ENCODE data around the gene OR56B1.

DNA sequence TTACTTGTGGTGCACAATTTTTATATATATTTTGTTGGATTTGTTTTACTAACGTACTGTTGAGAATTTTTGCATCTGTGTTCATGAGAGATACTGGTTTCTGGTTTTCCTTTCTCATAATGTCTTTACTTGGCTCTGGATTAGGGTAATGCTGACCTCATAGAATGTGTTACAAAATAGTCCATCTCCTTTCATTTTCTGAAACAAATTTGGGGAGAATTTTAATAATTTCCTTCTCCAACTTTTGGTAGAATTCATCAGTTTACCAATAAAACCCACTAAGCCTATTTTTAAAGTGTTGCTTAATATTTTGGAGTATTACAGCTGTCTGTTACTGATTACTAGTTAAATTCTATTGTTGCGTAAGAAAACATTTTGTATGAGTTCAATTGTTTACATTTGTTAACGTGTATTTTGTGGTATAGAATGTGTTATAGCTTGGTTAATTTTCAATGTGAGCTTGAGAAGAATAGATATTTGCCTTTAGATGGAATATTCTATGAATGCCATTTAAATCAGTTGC, 35.1 kb upstream of the OR56B1 start:
- TF ChIP-seq, protein P1, sequence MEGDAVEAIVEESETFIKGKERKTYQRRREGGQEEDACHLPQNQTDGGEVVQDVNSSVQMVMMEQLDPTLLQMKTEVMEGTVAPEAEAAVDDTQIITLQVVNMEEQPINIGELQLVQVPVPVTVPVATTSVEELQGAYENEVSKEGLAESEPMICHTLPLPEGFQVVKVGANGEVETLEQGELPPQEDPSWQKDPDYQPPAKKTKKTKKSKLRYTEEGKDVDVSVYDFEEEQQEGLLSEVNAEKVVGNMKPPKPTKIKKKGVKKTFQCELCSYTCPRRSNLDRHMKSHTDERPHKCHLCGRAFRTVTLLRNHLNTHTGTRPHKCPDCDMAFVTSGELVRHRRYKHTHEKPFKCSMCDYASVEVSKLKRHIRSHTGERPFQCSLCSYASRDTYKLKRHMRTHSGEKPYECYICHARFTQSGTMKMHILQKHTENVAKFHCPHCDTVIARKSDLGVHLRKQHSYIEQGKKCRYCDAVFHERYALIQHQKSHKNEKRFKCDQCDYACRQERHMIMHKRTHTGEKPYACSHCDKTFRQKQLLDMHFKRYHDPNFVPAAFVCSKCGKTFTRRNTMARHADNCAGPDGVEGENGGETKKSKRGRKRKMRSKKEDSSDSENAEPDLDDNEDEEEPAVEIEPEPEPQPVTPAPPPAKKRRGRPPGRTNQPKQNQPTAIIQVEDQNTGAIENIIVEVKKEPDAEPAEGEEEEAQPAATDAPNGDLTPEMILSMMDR (IDR thresholded peaks at IDR 0.05; ENCODE audit: insufficient read depth, low read length): no peak
- TF ChIP-seq POLR2AphosphoS5 (IDR thresholded peaks at IDR 0.05; ENCODE audit: low read depth) (no peak), SPI1 (IDR thresholded peaks at IDR 0.05; ENCODE audit: borderline replicate concordance, low read depth) (no peak), GABPA (IDR thresholded peaks at IDR 0.05; ENCODE audit: low read depth) (no peak)
- TF ChIP-seq, protein P2, sequence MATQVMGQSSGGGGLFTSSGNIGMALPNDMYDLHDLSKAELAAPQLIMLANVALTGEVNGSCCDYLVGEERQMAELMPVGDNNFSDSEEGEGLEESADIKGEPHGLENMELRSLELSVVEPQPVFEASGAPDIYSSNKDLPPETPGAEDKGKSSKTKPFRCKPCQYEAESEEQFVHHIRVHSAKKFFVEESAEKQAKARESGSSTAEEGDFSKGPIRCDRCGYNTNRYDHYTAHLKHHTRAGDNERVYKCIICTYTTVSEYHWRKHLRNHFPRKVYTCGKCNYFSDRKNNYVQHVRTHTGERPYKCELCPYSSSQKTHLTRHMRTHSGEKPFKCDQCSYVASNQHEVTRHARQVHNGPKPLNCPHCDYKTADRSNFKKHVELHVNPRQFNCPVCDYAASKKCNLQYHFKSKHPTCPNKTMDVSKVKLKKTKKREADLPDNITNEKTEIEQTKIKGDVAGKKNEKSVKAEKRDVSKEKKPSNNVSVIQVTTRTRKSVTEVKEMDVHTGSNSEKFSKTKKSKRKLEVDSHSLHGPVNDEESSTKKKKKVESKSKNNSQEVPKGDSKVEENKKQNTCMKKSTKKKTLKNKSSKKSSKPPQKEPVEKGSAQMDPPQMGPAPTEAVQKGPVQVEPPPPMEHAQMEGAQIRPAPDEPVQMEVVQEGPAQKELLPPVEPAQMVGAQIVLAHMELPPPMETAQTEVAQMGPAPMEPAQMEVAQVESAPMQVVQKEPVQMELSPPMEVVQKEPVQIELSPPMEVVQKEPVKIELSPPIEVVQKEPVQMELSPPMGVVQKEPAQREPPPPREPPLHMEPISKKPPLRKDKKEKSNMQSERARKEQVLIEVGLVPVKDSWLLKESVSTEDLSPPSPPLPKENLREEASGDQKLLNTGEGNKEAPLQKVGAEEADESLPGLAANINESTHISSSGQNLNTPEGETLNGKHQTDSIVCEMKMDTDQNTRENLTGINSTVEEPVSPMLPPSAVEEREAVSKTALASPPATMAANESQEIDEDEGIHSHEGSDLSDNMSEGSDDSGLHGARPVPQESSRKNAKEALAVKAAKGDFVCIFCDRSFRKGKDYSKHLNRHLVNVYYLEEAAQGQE (IDR thresholded peaks at IDR 0.05; ENCODE audit: insufficient replicate concordance, low read depth): no peak

Measured in HL-60 (cell line).